ENCODE measurements around the gene MCF2.
"Not testable (repeated sequence)": the region's sequence is repeated elsewhere in the genome, so short reads cannot be mapped to it uniquely, and the experiment has no call there.

MCF2 gene

GRCh38 chrX:139708067-139708466, at the start of gene MCF2:
Gene MCF2 (minus strand): TSS chrX:139708167. CDS start chrX:139651744, 56,423 bp downstream.
- DNase-seq, result no peak

GRCh38 chrX:139751053-139751452, 43.1 kb upstream of the MCF2 start:
- no peak for DNase-seq

GRCh38 chrX:139750390-139750789, 42.4 kb upstream of the MCF2 start:
- no peak for DNase-seq

- DNase-seq, result no peak
These were observed 31.2 kb upstream of the MCF2 start for GRCh38 chrX:139739138-139739537.

- DNase-seq, result no peak
These were observed 30.6 kb upstream of the MCF2 start for GRCh38 chrX:139738581-139738980.

- DNase-seq, result no peak
These were observed 28.2 kb upstream of the MCF2 start for GRCh38 chrX:139736151-139736550.

GRCh38 chrX:139734996-139735395, 27.0 kb upstream of the MCF2 start:
- no peak for DNase-seq

- DNase-seq, result no peak
These were observed 17.8 kb upstream of the MCF2 start for GRCh38 chrX:139725720-139726119.

GRCh38 chrX:139724626-139725025, 16.7 kb upstream of the MCF2 start:
- DNase-seq, result no peak

- DNase-seq, result no peak
These were observed 13.0 kb upstream of the MCF2 start for GRCh38 chrX:139720979-139721378.

GRCh38 chrX:139720136-139720535, 12.2 kb upstream of the MCF2 start:
- DNase-seq, result no peak

GRCh38 chrX:139702658-139703057, 5.3 kb downstream of the MCF2 start:
- DNase-seq, result no peak

GRCh38 chrX:139692908-139693307, 15.1 kb downstream of the MCF2 start:
- no peak for DNase-seq

GRCh38 chrX:139692506-139692849, 15.5 kb downstream of the MCF2 start:
- DNase-seq, result no peak

- no peak for DNase-seq
These were observed 16.0 kb downstream of the MCF2 start for GRCh38 chrX:139691843-139692505.

- no peak for DNase-seq
These were observed 16.5 kb downstream of the MCF2 start for GRCh38 chrX:139691493-139691842.

- not testable (repeated sequence) for DNase-seq
These were observed 22.8 kb downstream of the MCF2 start for GRCh38 chrX:139685175-139685574.

- DNase-seq, result no peak
These were observed 27.6 kb downstream of the MCF2 start for GRCh38 chrX:139680356-139680755.

GRCh38 chrX:139647597-139647996, 60.4 kb downstream of the MCF2 start:
- no peak for DNase-seq

- DNase-seq, result no peak
These were observed 65.6 kb downstream of the MCF2 start for GRCh38 chrX:139642241-139642927.

GRCh38 chrX:139640259-139640658, 67.7 kb downstream of the MCF2 start:
- DNase-seq, result no peak

GRCh38 chrX:139639253-139639652, 68.7 kb downstream of the MCF2 start:
- no peak for DNase-seq

GRCh38 chrX:139600105-139600504, 107.9 kb downstream of the MCF2 start:
- DNase-seq, result no peak

GRCh38 chrX:139596068-139596467, 111.9 kb downstream of the MCF2 start:
- no peak for DNase-seq

- no peak for DNase-seq
These were observed 122.4 kb downstream of the MCF2 start for GRCh38 chrX:139585613-139586012.

Measured in activated CD8-positive, alpha-beta memory T cell treated with anti-CD3 and anti-CD28 coated beads for 24 hours (primary cell).